ENCODE measurements around the gene ATP9A. TPM values are rescaled to one million over a fixed set of nuclear protein-coding genes. Genes with fewer than 3 reads are reported as not detected.
"Not testable (repeated sequence)": the region's sequence is repeated elsewhere in the genome, so short reads cannot be mapped to it uniquely, and the experiment has no call there.

Gene ATP9A
- total and polyA plus RNA-seq, 2 donors (not counting 3 experiments of a cell fraction or from before 2014, with no cell fraction given): 20.9 to 41.5 TPM

GRCh38 chr20:51569815-51570738, 198.1 kb downstream of the ATP9A start:
- no TSS peak for BruUV-seq (replicated peaks)
- ChIA-PET CTCF (interaction anchor here (0.9 to 1.2 kb wide), 3 partner anchors 24 to 54 kb away, joined by 3 to 7 read pairs (median 3); no protein-coding TSS in a partner anchor), POLR2A (no interaction called here)
- Histone ChIP-seq H3K9ac (replicated peaks; ENCODE audit: extremely low read depth, insufficient read depth, low read length) (no peak overlapping the region), H3K36me3 (ENCODE audit: control insufficient read depth in 2 of 2, extremely low read depth in 1 of 2, insufficient read depth in 2 of 2, low read length in 2 of 2) (no peaks in the 10 kb centered on the region), H3K27me3 (ENCODE audit: control insufficient read depth in 2 of 2, insufficient read depth in 2 of 2, low read length in 2 of 2) (peaks cover 2 to 4% of the 10 kb centered on the region in 2 experiments), H3K9me3 (replicated peaks; ENCODE audit: control insufficient read depth, insufficient read depth, low read length) (no peaks in the 10 kb centered on the region), H3K4me3 (replicated peaks in 1 of 3; ENCODE audit: insufficient read depth in 1 of 3, low read depth in 1 of 3, low read length in 3 of 3) (no peak overlapping the region), H2AFZ (ENCODE audit: low read depth, low read length) (no peak overlapping the region), H3K79me2 (ENCODE audit: control insufficient read depth, insufficient read depth, low read length) (no peaks in the 10 kb centered on the region), H3K4me2 (ENCODE audit: insufficient read depth, low read length) (no peak overlapping the region), H3K9me1 (replicated peaks; ENCODE audit: control insufficient read depth, extremely low read depth, insufficient read depth, low read length) (no peaks in the 10 kb centered on the region), H3K27ac (ENCODE audit: insufficient read depth, low read depth, low read length) (no peak overlapping the region), H4K20me1 (replicated peaks; ENCODE audit: control insufficient read depth, extremely low read depth, insufficient read depth, low read length) (no peaks in the 10 kb centered on the region), H3K4me1 (ENCODE audit: control insufficient read depth, extremely low read depth, insufficient read depth, low read length) (peaks cover 13% of the 10 kb centered on the region)
- dilution Hi-C loops (cut with MboI; ENCODE audit: extremely low pct_ligation_motif_present, low sequenced_read_pairs) (no loop called here), intact Hi-C loops (cut with micrococcal nuclease) (no loop called here)
- peak; percentile 72 for FAIRE-seq
- no peak for TF ChIP-seq FOS (IDR thresholded peaks at IDR 0.05; ENCODE audit: borderline replicate concordance, insufficient read depth, low read length)
- peak; percentile 48 for TF ChIP-seq JUN (IDR thresholded peaks at IDR 0.05; ENCODE audit: borderline replicate concordance, insufficient read depth, insufficient read length, low read depth)
- peak; percentile 26 for DNase-seq (ENCODE audit: low read depth, low spot score)

- intact Hi-C loops (cut with micrococcal nuclease); FAIRE-seq: not testable (repeated sequence)
- CTCF ChIA-PET: interaction anchor here (1.4 kb wide), 1 partner anchor 26 kb away, joined by 6 read pairs; no protein-coding TSS in a partner anchor
These were observed 199.7 kb downstream of the ATP9A start for GRCh38 chr20:51568533-51568932.

More at GRCh38 chr20:51568533-51568932, 199.7 kb downstream of the ATP9A start:
- H3K79me2 ChIP-seq (ENCODE audit: control insufficient read depth, insufficient read depth, low read length); DNase-seq (ENCODE audit: low read depth, low spot score); H3K27ac ChIP-seq (ENCODE audit: insufficient read depth, low read depth, low read length); H3K9ac ChIP-seq (replicated peaks; ENCODE audit: extremely low read depth, insufficient read depth, low read length); H3K4me3 ChIP-seq (replicated peaks in 1 of 3; ENCODE audit: insufficient read depth in 1 of 3, low read depth in 1 of 3, low read length in 3 of 3); H2AFZ ChIP-seq (ENCODE audit: low read depth, low read length); H3K4me2 ChIP-seq (ENCODE audit: insufficient read depth, low read length); POLR2A ChIA-PET; H3K27me3 ChIP-seq (ENCODE audit: control insufficient read depth in 2 of 2, insufficient read depth in 2 of 2, low read length in 2 of 2); H3K9me1 ChIP-seq (replicated peaks; ENCODE audit: control insufficient read depth, extremely low read depth, insufficient read depth, low read length); BruUV-seq (replicated peaks); H4K20me1 ChIP-seq (replicated peaks; ENCODE audit: control insufficient read depth, extremely low read depth, insufficient read depth, low read length); H3K36me3 ChIP-seq (ENCODE audit: control insufficient read depth in 2 of 2, extremely low read depth in 1 of 2, insufficient read depth in 2 of 2, low read length in 2 of 2); H3K9me3 ChIP-seq (replicated peaks; ENCODE audit: control insufficient read depth, insufficient read depth, low read length); dilution Hi-C loops (cut with MboI; ENCODE audit: extremely low pct_ligation_motif_present, low sequenced_read_pairs): not testable (repeated sequence)
- H3K4me1 ChIP-seq (ENCODE audit: control insufficient read depth, extremely low read depth, insufficient read depth, low read length): peaks cover 15% of the 10 kb centered on the region
